ENCODE data around the gene HSD11B2.

The HSD11B2 gene

DNA sequence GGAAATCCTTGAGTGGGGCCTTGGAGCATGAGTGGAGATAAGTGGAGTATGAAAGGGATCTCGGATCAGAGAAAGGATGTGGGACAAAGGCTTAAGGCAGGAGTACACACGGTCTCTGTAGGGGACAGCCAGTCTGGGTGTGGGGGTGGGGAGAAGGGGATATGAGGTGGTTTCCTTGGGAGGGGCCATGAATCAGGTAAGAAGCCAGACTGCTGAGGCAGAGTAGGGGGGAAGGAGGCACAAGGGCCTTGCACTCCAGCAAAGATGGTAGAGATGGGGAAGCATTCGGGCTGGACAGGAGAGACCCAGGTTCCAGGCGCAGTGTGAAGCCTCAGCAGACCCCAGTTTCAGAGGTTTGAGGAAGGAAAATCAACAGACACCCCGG lies 1.6 kb downstream of the HSD11B2 start:
- TF ChIP-seq, protein P1, sequence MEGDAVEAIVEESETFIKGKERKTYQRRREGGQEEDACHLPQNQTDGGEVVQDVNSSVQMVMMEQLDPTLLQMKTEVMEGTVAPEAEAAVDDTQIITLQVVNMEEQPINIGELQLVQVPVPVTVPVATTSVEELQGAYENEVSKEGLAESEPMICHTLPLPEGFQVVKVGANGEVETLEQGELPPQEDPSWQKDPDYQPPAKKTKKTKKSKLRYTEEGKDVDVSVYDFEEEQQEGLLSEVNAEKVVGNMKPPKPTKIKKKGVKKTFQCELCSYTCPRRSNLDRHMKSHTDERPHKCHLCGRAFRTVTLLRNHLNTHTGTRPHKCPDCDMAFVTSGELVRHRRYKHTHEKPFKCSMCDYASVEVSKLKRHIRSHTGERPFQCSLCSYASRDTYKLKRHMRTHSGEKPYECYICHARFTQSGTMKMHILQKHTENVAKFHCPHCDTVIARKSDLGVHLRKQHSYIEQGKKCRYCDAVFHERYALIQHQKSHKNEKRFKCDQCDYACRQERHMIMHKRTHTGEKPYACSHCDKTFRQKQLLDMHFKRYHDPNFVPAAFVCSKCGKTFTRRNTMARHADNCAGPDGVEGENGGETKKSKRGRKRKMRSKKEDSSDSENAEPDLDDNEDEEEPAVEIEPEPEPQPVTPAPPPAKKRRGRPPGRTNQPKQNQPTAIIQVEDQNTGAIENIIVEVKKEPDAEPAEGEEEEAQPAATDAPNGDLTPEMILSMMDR (IDR thresholded peaks at IDR 0.05; ENCODE audit: unreplicated experiment in 3 of 3), result no peak
- Mint-ChIP-seq H3K27ac (peak overlapping the region; percentile 73 to 89 (median 76)), H3K4me3 (peak overlapping the region; percentile 71 to 82 (median 78)), H3K27me3 (ENCODE audit: low read depth) (peaks cover 31% of the 10 kb centered on the region), H3K36me3 (ENCODE audit: low read depth) (peaks cover 8% of the 10 kb centered on the region), H3K4me1 (peaks cover 20% of the 10 kb centered on the region), H3K9me3 (no peaks in the 10 kb centered on the region)

DNA sequence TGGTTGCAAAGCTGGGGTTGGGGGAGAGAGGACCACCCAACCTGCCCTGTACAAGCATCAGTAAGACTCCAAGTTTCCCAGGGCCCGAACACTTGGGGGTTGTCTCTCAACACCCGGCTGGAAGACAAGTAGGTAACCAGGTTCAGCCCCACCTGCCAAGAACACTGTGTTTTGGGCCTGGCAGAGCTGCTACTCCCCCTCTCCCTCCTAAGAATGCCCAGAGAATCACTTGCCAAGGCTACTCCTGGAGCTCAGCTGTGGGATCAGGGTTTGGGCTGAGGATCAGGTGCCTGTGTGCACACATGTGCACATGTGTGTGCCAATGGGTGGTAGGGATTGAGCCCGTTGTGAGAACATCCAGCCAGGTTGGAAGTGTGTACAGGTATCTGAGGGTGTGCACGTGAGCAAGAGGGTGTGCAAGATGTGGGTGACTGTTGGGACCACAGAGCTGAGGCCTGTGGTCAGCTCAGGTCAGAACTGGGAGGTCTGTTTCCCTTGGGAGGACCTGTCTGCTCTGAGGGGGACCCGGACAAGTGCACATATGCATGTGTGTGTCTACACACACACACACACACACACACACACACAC lies 2.3 kb downstream of the HSD11B2 start:
- H3K4me1 Mint-ChIP-seq, result peaks cover 20% of the 10 kb centered on the region
- peaks cover 25% of the 10 kb centered on the region for H3K27me3 Mint-ChIP-seq (ENCODE audit: low read depth)
- peak overlapping the region; percentile 53 to 76 (median 61) for H3K27ac Mint-ChIP-seq
- TF ChIP-seq, protein P1 (IDR thresholded peaks at IDR 0.05; ENCODE audit: unreplicated experiment in 3 of 3), result no peak
- peak overlapping the region in 2 of 3 experiments; percentile 58 to 71 for H3K4me3 Mint-ChIP-seq
- H3K36me3 Mint-ChIP-seq (ENCODE audit: low read depth), result peaks cover 12% of the 10 kb centered on the region
- H3K9me3 Mint-ChIP-seq, result no peaks in the 10 kb centered on the region

DNA sequence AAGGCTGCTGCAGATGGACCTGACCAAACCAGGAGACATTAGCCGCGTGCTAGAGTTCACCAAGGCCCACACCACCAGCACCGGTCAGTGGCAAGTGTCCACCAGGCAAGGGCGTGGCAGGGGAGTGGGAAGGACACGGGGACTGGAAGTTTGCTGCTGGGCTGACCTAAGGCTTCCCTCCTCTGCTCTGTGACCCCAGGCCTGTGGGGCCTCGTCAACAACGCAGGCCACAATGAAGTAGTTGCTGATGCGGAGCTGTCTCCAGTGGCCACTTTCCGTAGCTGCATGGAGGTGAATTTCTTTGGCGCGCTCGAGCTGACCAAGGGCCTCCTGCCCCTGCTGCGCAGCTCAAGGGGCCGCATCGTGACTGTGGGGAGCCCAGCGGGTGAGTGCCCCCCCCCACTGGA lies 4.8 kb downstream of the HSD11B2 start:
- peaks cover 20% of the 10 kb centered on the region for H3K36me3 Mint-ChIP-seq (ENCODE audit: low read depth)
- H3K27ac Mint-ChIP-seq, result no peak overlapping the region
- H3K4me3 Mint-ChIP-seq, result no peak overlapping the region
- TF ChIP-seq, protein P1 (IDR thresholded peaks at IDR 0.05; ENCODE audit: unreplicated experiment in 3 of 3), result no peak
- H3K9me3 Mint-ChIP-seq, result no peaks in the 10 kb centered on the region
- H3K4me1 Mint-ChIP-seq, result peaks cover 20% of the 10 kb centered on the region
- H3K27me3 Mint-ChIP-seq (ENCODE audit: low read depth), result peaks cover 5% of the 10 kb centered on the region

DNA sequence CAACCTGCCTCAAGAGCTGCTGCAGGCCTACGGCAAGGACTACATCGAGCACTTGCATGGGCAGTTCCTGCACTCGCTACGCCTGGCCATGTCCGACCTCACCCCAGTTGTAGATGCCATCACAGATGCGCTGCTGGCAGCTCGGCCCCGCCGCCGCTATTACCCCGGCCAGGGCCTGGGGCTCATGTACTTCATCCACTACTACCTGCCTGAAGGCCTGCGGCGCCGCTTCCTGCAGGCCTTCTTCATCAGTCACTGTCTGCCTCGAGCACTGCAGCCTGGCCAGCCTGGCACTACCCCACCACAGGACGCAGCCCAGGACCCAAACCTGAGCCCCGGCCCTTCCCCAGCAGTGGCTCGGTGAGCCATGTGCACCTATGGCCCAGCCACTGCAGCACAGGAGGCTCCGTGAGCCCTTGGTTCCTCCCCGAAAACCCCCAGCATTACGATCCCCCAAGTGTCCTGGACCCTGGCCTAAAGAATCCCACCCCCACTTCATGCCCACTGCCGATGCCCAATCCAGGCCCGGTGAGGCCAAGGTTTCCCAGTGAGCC lies 5.8 kb downstream of the HSD11B2 start:
- no peak overlapping the region for H3K4me3 Mint-ChIP-seq
- TF ChIP-seq, protein P1 (IDR thresholded peaks at IDR 0.05; ENCODE audit: unreplicated experiment in 3 of 3), result no peak
- no peaks in the 10 kb centered on the region for H3K9me3 Mint-ChIP-seq
- peaks cover 5% of the 10 kb centered on the region for H3K27me3 Mint-ChIP-seq (ENCODE audit: low read depth)
- H3K4me1 Mint-ChIP-seq, result peaks cover 26% of the 10 kb centered on the region
- no peak overlapping the region for H3K27ac Mint-ChIP-seq
- peaks cover 22% of the 10 kb centered on the region for H3K36me3 Mint-ChIP-seq (ENCODE audit: low read depth)

DNA sequence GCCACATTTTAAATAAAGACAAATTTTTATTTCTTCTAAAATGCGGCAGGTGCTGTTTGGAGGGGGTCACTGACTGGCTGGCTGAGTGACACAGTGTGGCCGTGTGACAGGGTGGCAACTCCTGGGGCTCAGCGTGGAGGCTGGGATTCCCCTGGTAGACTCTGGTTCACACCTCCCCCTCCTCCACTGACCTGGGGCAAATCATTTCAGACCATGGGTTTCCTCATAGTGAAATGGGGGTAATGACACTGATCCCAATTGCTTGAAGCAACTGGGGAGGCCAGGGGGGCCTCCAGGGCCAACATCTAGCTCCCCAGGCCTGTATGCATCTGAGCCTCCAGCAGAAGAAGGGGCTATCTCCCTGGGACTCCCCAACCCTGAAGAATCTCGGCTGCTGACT lies 6.6 kb downstream of the HSD11B2 start:
- Mint-ChIP-seq H3K4me1 (peaks cover 26% of the 10 kb centered on the region), H3K27ac (no peak overlapping the region), H3K27me3 (ENCODE audit: low read depth) (peaks cover under 1% of the 10 kb centered on the region), H3K4me3 (no peak overlapping the region), H3K9me3 (no peaks in the 10 kb centered on the region), H3K36me3 (ENCODE audit: low read depth) (peaks cover 24% of the 10 kb centered on the region)
- TF ChIP-seq, protein P1 (IDR thresholded peaks at IDR 0.05; ENCODE audit: unreplicated experiment in 3 of 3), result no peak

Data from nephron (organoid).